ENCODE results near the gene GID8.

The GID8 gene

DNA sequence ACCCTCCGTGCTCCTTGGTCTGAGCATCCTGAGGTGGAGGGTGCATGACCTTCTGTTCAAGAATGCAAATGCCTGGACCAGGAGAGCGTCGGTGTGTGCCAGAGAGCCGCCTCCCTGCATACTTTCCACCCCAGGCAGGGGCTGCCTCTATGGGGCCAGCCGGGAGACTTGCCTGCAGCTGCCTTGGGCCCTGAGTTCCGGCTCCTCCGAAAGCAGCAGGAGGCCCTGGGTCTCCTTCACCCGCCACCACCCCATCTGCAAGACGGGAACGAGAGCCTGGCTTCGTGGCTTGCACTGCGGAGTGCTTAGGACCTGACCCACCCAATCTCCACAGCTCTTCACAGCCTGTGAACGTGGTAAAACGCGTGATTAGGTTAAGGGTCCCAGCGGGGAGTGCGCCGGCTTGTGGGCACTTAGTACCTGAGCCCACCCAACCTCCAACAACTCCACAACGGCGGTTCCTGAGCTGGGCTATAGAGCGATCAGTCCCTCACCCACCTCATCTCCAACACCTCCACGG is 52.4 kb downstream of the GID8 start:
- no peak for TF ChIP-seq Cebpa-rat (IDR thresholded peaks at IDR 0.05)
- no peak overlapping the region for H3K9ac ChIP-seq
- H4K20me1 ChIP-seq: no peaks in the 10 kb centered on the region
- H3K4me1 ChIP-seq: peaks cover 47% of the 10 kb centered on the region
- no peaks in the 10 kb centered on the region for H3K36me3 ChIP-seq
- H3K9me3 ChIP-seq: no peaks in the 10 kb centered on the region
- H3K4me3 ChIP-seq: no peak overlapping the region
- H3K27me3 ChIP-seq: no peaks in the 10 kb centered on the region
- H3K27ac ChIP-seq: no peak overlapping the region
- no peak overlapping the region for H3K4me2 ChIP-seq

DNA sequence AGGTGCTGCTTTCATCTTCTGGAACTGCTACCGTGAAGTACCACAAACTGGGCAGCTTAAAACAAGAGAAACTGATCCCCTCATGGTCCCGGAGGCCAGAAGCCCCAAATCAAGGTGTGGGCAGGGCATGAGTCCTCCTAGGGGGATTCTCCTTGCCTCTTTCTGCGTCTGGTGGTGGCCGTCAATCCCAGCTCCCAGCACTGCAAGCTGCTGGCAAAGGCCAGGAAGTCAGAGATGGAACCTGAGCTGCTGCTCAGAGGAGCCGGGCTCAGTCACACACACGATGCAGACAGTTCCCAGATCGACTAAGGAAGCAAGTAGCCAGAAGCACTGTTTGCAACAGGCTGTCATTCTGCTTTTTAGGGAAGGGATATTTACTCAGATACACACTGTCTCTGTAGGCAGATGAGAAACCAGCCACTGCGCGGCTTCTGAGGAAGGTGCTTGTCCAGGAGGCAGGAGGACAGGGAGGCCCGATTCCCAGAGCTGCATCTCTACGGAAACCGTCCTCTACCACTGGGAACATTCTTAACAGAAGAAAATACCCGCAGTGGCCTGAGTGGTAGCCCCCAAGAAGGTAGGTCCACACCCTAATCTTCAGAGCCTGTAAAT is 53.4 kb downstream of the GID8 start:
- Histone ChIP-seq H3K9ac (no peak overlapping the region), H3K4me2 (peak overlapping the region; percentile 31; the same call in 1 of the 2 replicates), H3K4me3 (no peak overlapping the region), H3K4me1 (peaks cover 38% of the 10 kb centered on the region), H3K27me3 (no peaks in the 10 kb centered on the region), H4K20me1 (no peaks in the 10 kb centered on the region), H3K36me3 (no peaks in the 10 kb centered on the region), H3K9me3 (no peaks in the 10 kb centered on the region), H3K27ac (no peak overlapping the region)
- no peak for TF ChIP-seq Cebpa-rat (IDR thresholded peaks at IDR 0.05)

GRCh38 chr20:62991863-62992262 is 53.9 kb downstream of the GID8 start:
- H3K4me1 ChIP-seq: peaks cover 36% of the 10 kb centered on the region
- H3K4me2 ChIP-seq: peak overlapping the region; percentile 31
- TF ChIP-seq Cebpa-rat (IDR thresholded peaks at IDR 0.05): no peak
- no peak overlapping the region for H3K4me3 ChIP-seq
- no peaks in the 10 kb centered on the region for H3K36me3 ChIP-seq
- no peaks in the 10 kb centered on the region for H4K20me1 ChIP-seq
- no peaks in the 10 kb centered on the region for H3K27me3 ChIP-seq
- no peak overlapping the region for H3K27ac ChIP-seq
- no peaks in the 10 kb centered on the region for H3K9me3 ChIP-seq
- H3K9ac ChIP-seq: no peak overlapping the region

GRCh38 chr20:62993856-62994494 is 56.0 kb downstream of the GID8 start:
- H3K27me3 ChIP-seq: no peaks in the 10 kb centered on the region
- no peak overlapping the region for H3K9ac ChIP-seq
- H3K4me3 ChIP-seq: no peak overlapping the region
- no peak overlapping the region for H3K27ac ChIP-seq
- no peaks in the 10 kb centered on the region for H4K20me1 ChIP-seq
- H3K4me1 ChIP-seq: peaks cover 41% of the 10 kb centered on the region
- H3K4me2 ChIP-seq: no peak overlapping the region
- H3K36me3 ChIP-seq: no peaks in the 10 kb centered on the region
- TF ChIP-seq Cebpa-rat (IDR thresholded peaks at IDR 0.05): no peak
- H3K9me3 ChIP-seq: no peaks in the 10 kb centered on the region

GRCh38 chr20:62994869-62995281 is 56.9 kb downstream of the GID8 start:
- TF ChIP-seq Cebpa-rat (IDR thresholded peaks at IDR 0.05): no peak
- H3K4me1 ChIP-seq: peaks cover 44% of the 10 kb centered on the region
- H3K4me2 ChIP-seq: no peak overlapping the region
- H3K9ac ChIP-seq: no peak overlapping the region
- no peaks in the 10 kb centered on the region for H4K20me1 ChIP-seq
- H3K4me3 ChIP-seq: no peak overlapping the region
- H3K36me3 ChIP-seq: no peaks in the 10 kb centered on the region
- no peaks in the 10 kb centered on the region for H3K27me3 ChIP-seq
- no peaks in the 10 kb centered on the region for H3K9me3 ChIP-seq
- H3K27ac ChIP-seq: no peak overlapping the region

GRCh38 chr20:62995481-62995880 is 57.5 kb downstream of the GID8 start:
- no peak overlapping the region for H3K4me3 ChIP-seq
- no peak overlapping the region for H3K27ac ChIP-seq
- H4K20me1 ChIP-seq: no peaks in the 10 kb centered on the region
- TF ChIP-seq Cebpa-rat (IDR thresholded peaks at IDR 0.05): no peak
- no peaks in the 10 kb centered on the region for H3K9me3 ChIP-seq
- peaks cover 50% of the 10 kb centered on the region for H3K4me1 ChIP-seq
- no peak overlapping the region for H3K4me2 ChIP-seq
- H3K9ac ChIP-seq: no peak overlapping the region
- no peaks in the 10 kb centered on the region for H3K27me3 ChIP-seq
- no peaks in the 10 kb centered on the region for H3K36me3 ChIP-seq

DNA sequence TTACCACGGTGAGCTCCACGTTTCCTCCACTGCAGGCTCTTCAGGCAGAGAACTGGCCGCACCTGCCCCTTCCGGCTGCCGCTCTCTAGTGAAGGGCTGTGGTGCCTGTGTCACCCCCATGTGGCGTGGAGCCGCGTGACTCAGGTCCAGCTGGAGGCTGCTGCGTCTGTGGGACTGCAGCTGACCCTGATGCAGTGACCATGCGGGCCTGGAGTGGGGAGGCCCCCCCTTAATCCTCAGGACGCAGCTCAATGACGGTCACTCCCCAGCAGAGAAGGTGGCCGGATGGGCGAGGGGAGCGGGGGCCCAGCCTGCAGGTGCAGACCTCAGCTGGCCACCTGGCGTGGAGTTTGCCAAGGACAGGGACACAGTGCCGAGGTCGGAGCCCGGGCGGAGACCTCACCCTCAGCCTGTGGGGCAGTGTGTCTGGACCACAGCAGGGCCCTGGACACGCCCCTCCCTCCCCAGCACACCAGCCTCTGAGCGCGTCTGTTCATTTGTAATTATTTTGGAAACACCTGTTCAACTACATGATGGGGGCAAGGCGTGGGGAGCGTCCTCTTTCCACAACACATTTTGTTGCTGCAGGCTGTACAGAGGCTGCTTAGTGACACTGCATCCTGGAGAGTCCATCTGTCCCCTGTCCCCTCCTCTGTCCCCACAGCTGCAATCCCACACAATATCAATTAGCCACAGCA is 58.1 kb downstream of the GID8 start:
- H3K27ac ChIP-seq: no peak overlapping the region
- no peak overlapping the region for H3K4me3 ChIP-seq
- H3K9ac ChIP-seq: no peak overlapping the region
- H4K20me1 ChIP-seq: no peaks in the 10 kb centered on the region
- H3K9me3 ChIP-seq: no peaks in the 10 kb centered on the region
- TF ChIP-seq Cebpa-rat (IDR thresholded peaks at IDR 0.05): no peak
- H3K4me1 ChIP-seq: peaks cover 52% of the 10 kb centered on the region
- no peaks in the 10 kb centered on the region for H3K27me3 ChIP-seq
- no peak overlapping the region for H3K4me2 ChIP-seq
- H3K36me3 ChIP-seq: no peaks in the 10 kb centered on the region

DNA sequence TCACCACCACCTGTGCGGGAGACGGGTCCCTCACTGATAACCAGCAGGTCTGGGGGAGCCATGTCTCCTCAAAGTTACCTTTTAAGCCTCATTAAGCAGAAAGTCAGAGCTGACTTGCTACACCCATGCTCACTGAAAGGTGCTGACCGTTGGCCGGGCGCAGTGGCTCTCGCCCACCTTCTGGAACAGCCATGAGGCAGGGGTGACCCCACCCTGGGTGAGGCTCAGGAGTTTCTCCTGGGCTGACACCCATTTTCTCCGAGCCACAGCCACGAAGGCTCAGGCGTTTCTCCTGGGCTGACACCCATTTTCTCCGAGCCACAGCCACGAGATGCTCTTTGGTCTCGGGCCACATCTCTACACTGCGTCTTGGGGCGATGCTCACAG is 58.6 kb downstream of the GID8 start:
- H4K20me1 ChIP-seq: no peaks in the 10 kb centered on the region
- H3K4me1 ChIP-seq: peaks cover 54% of the 10 kb centered on the region
- no peak for TF ChIP-seq Cebpa-rat (IDR thresholded peaks at IDR 0.05)
- no peak overlapping the region for H3K9ac ChIP-seq
- H3K36me3 ChIP-seq: no peaks in the 10 kb centered on the region
- H3K27ac ChIP-seq: no peak overlapping the region
- no peaks in the 10 kb centered on the region for H3K9me3 ChIP-seq
- no peak overlapping the region for H3K4me2 ChIP-seq
- no peaks in the 10 kb centered on the region for H3K27me3 ChIP-seq
- H3K4me3 ChIP-seq: no peak overlapping the region

DNA sequence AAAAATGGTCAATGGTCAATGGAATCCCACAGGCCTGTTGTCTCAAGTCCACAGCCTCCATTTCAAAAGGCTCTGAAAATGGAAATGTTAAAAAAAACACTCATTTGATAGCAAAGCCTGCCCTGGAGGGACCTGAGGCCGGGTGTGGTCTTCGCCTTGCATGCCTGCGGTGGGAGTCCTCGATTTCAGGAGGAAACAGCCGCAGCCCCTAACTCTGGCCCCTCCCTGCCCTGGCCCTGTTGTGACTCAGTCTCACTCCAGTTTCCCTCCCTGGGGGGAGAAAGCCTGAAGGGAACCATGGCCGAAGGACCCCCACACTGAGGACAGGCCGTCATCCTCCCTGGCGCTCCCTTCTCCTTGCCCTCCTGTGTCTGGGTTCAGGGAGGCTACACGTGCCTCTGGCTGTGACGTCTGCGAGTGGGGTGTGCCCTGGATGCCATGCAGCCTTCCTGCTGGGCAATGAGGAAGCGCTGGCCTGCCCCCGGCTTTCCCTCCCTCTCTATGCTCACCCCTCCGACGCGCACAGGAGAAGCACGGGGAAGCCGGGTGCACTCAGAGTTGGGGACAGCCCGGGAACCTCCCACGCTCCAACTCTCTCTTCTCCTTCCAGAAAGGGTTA is 59.6 kb downstream of the GID8 start:
- H3K9me3 ChIP-seq: no peaks in the 10 kb centered on the region
- peaks cover 2% of the 10 kb centered on the region for H3K27me3 ChIP-seq
- H3K4me1 ChIP-seq: peaks cover 55% of the 10 kb centered on the region
- no peaks in the 10 kb centered on the region for H4K20me1 ChIP-seq
- H3K9ac ChIP-seq: no peak overlapping the region
- TF ChIP-seq Cebpa-rat (IDR thresholded peaks at IDR 0.05): no peak
- no peak overlapping the region for H3K4me2 ChIP-seq
- H3K36me3 ChIP-seq: no peaks in the 10 kb centered on the region
- no peak overlapping the region for H3K4me3 ChIP-seq
- no peak overlapping the region for H3K27ac ChIP-seq

Measured in BLaER1 (cell line).